Measurements from ENCODE around the gene MBTPS1. TPM values are rescaled to one million over a fixed set of nuclear protein-coding genes. Genes with fewer than 3 reads are reported as not detected.

MBTPS1 gene
- total RNA-seq, 2 donors from 2014 or later: 69.6 to 80.7 TPM

DNA sequence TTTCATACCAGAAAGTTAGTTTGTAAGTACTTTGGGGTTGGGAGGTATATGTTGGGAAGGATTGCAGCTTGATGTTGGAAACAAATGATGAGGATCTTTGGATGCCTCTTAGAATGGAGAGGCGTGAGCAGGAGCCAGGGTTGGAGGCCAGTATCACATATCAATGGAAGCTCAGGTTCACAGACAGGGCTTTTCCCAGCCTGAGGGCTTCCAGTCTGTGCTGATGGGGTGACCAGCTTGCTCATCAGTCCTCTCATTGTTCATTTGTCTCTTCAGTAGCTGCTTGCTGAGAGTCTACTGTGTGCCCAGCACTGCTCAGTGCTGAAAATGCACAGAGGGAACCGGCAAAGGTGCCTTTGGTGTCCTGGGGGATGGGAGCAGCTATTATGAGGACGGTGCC lies 34.2 kb upstream of the MBTPS1 start:
- no peaks in the 10 kb centered on the region for H3K4me1 ChIP-seq
- H3K27ac ChIP-seq: no peak overlapping the region
- TF ChIP-seq, protein P1, sequence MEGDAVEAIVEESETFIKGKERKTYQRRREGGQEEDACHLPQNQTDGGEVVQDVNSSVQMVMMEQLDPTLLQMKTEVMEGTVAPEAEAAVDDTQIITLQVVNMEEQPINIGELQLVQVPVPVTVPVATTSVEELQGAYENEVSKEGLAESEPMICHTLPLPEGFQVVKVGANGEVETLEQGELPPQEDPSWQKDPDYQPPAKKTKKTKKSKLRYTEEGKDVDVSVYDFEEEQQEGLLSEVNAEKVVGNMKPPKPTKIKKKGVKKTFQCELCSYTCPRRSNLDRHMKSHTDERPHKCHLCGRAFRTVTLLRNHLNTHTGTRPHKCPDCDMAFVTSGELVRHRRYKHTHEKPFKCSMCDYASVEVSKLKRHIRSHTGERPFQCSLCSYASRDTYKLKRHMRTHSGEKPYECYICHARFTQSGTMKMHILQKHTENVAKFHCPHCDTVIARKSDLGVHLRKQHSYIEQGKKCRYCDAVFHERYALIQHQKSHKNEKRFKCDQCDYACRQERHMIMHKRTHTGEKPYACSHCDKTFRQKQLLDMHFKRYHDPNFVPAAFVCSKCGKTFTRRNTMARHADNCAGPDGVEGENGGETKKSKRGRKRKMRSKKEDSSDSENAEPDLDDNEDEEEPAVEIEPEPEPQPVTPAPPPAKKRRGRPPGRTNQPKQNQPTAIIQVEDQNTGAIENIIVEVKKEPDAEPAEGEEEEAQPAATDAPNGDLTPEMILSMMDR (IDR thresholded peaks at IDR 0.05): no peak
- no peak overlapping the region for H3K4me3 ChIP-seq
- H3K9ac ChIP-seq (ENCODE audit: low read depth in 2 of 2, low read length in 2 of 2): no peak overlapping the region
- intact Hi-C loops (cut with DNase I): no loop called here
- H3K36me3 ChIP-seq: no peaks in the 10 kb centered on the region
- H3K27me3 ChIP-seq: no peaks in the 10 kb centered on the region
- H3K9me3 ChIP-seq: no peaks in the 10 kb centered on the region
- DNase-seq: no peak

DNA sequence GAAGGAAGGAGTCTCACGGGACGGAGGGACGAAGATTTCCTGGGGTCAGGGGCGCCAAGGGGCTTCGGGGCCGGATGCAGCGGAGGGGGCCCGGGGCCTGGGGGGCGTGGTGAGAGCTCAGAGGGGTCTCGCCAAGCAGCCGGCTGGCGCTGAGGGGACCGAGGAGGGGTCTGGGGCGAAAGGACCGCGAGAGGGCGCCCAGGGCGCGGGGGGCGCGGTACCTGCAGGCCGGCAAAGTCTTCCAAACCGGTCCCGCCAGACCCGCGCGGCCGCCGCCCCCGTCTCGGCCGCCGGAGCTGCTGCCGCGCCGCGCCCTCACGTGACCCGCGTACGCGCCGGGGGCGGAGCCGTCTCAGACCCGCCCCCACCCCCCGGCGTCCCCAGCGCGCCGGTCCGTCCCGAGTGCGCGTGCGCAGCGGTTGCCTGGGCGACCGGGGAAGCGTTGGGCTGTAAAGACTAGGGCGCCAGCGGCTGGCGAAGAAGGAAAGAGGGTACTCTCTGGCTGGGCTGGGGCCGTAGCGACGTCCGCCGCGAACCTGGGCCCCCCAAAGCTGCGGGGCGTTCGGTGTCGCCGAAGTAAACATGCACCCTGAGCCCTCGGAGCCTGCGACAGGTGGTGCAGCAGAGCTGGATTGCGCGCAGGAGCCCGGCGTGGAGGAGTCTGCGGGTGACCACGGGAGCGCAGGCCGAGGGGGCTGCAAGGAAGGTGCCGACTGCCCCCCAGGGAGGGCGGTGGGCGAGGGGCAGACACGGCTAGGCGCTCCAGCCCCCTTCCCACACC lies 28.3 kb upstream of the MBTPS1 start, which contains the start of the genes DNAAF1 and HSDL1:
TSS of gene DNAAF1 (plus strand) at position 450 of the 781 bp plus-strand sequence. CDS start at position 583, 133 bp downstream.
TSS of gene HSDL1 (minus strand) at position 319 of the 781 bp plus-strand sequence. CDS start 13,856 bp downstream, outside the sequence.
- no peaks in the 10 kb centered on the region for H3K9me3 ChIP-seq
- TF ChIP-seq, protein P1 (IDR thresholded peaks at IDR 0.05): no peak

DNA sequence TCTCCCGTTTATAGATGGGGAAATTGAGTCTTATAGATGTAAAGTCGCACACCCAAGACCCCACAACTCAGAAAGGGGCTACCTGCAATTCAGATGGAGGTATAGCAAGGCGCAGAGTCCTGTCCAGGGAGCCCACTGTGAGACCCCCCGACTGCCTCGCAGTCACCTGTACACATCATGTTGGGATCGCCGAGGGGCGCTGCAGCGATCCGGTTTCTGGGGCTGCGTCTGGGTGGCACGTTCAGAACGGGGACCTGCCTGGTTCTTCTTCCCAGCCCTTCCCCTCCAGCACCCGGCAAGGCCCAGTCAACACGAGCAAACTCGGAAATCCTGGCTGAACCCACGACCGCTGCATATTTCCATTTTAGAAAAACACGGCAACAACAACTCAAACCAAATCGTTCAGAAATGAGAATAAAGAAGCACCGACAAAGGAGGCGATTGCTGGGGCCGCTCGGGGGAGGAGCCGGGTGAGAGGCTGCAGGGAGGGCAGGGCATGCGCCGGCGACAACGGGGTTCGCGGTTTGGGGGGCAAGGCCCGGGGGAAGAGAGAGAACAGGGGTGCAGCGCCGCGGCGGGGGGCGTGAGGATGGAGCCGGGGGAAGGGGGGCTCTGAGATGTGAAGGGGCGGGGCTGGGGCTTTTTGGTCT lies 27.6 kb upstream of the MBTPS1 start:
- intact Hi-C loops (cut with DNase I): no loop called here
- Histone ChIP-seq H3K9me3 (no peaks in the 10 kb centered on the region), H3K4me3 (peak overlapping the region; percentile 86), H3K36me3 (no peaks in the 10 kb centered on the region), H3K27ac (peak overlapping the region; percentile 65), H3K9ac (ENCODE audit: low read depth in 2 of 2, low read length in 2 of 2) (peak overlapping the region; percentile 54 to 82), H3K27me3 (no peaks in the 10 kb centered on the region), H3K4me1 (no peaks in the 10 kb centered on the region)
- DNase-seq: peak; percentile 45
- TF ChIP-seq, protein P1 (IDR thresholded peaks at IDR 0.05): no peak

More for the DNA sequence above, 28.3 kb upstream of the MBTPS1 start, which contains the start of the genes DNAAF1 and HSDL1:
- Histone ChIP-seq H3K27me3 (no peaks in the 10 kb centered on the region), H3K4me1 (no peaks in the 10 kb centered on the region), H3K27ac (peak within 1 kb of the TSS; percentile 65), H3K4me3 (peak within 1 kb of the TSS; percentile 86), H3K9ac (ENCODE audit: low read depth in 2 of 2, low read length in 2 of 2) (peak within 1 kb of the TSS; percentile 69 to 82), H3K36me3 (no peaks in the 10 kb centered on the region)
- peak; percentile 95 for DNase-seq
- intact Hi-C loops (cut with DNase I): no loop called here

DNA sequence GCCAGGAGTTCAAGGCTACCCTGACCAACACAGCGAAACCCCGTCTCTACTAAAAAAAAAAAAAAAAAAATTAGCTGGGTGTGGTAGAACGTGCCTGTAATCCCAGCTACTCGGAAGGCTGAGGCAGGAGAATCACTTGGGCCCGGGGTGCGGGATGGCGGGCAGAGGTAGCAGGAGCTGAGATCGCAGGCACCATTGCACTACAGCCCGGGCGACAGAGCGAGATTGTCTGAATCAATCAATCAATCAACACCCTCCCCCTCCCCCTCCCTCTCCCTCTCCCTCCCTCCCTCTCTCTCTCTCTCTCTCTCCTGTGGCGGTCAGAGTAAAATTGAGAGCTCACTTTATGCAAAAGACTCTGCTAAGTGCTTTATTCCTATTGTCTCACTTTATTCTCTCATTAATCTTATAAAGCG lies 27.1 kb upstream of the MBTPS1 start:
- Histone ChIP-seq H3K9ac (ENCODE audit: low read depth in 2 of 2, low read length in 2 of 2) (peak overlapping the region in 1 of 2 donors; percentile 82), H3K27ac (no peak overlapping the region), H3K27me3 (no peaks in the 10 kb centered on the region), H3K4me3 (peak overlapping the region; percentile 86), H3K4me1 (no peaks in the 10 kb centered on the region), H3K9me3 (no peaks in the 10 kb centered on the region), H3K36me3 (no peaks in the 10 kb centered on the region)
- intact Hi-C loops (cut with DNase I): no loop called here
- TF ChIP-seq, protein P1 (IDR thresholded peaks at IDR 0.05): no peak
- no peak for DNase-seq

DNA sequence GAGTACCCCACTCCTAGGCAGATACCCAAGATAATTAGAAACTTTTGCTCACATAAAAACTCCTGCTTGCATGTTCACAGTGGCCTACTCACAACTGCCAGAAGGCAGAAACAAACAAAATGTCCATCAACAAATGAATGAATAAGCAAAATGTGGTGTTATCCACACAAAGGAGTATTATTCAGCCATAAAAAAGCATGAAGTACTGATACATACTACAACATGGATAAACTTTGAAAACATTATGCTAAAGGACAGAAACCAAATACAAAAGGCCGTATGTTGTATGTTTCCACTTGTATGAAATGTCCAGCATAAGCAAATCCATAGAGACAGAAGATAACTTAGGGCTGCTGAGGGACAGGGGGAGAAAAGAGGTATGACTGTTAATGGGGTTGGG lies 26.3 kb upstream of the MBTPS1 start:
- DNase-seq: no peak
- H3K36me3 ChIP-seq: no peaks in the 10 kb centered on the region
- intact Hi-C loops (cut with DNase I): no loop called here
- no peak overlapping the region for H3K4me3 ChIP-seq
- no peak overlapping the region for H3K27ac ChIP-seq
- H3K27me3 ChIP-seq: no peaks in the 10 kb centered on the region
- no peaks in the 10 kb centered on the region for H3K9me3 ChIP-seq
- TF ChIP-seq, protein P1 (IDR thresholded peaks at IDR 0.05): no peak
- H3K9ac ChIP-seq (ENCODE audit: low read depth in 2 of 2, low read length in 2 of 2): no peak overlapping the region
- H3K4me1 ChIP-seq: no peaks in the 10 kb centered on the region

Measured in colonic mucosa (tissue), 4 donors.